HepG2 (cell line): ENCODE measurements around the gene EMC9. TPM values are rescaled to one million over a fixed set of nuclear protein-coding genes. Genes with fewer than 3 reads are reported as not detected.

Experiments used
- ATF5 ChIP-seq: sonication (generic); formaldehyde crosslinking; IDR thresholded peaks from 2 replicates; pipeline ENCODE4 v1.4.0; 2020; ENCODE audit warnings: mild to moderate bottlenecking, low read depth, missing genetic modification reagents
- BORCS8-MEF2B ChIP-seq: sonication (generic); formaldehyde crosslinking; IDR thresholded peaks from 2 replicates; pipeline ENCODE4 v1.8.0; 2022; ENCODE audit warnings: mild to moderate bottlenecking, missing genetic modification reagents
- GPN1 ChIP-seq: sonication (generic); formaldehyde crosslinking; IDR thresholded peaks from 2 replicates; pipeline ENCODE4 v1.5.1; 2020; ENCODE audit warnings: missing genetic modification reagents, borderline replicate concordance
- GTF3A ChIP-seq: sonication (generic); formaldehyde crosslinking; conservative IDR thresholded peaks from 2 replicates; pipeline ENCODE4 v1.4.0; 2020; ENCODE audit warnings: mild to moderate bottlenecking, missing genetic modification reagents
- HHEX ChIP-seq: IDR thresholded peaks from 2 replicates; pipeline ENCODE4 v1.6.1; 2016; ENCODE audit warnings: control low read depth
- KAT2B ChIP-seq: fragments of 150-350 bp; IDR thresholded peaks from 2 replicates; pipeline ENCODE4 v1.6.1; 2014; ENCODE audit warnings: low read depth, low read length, borderline replicate concordance
- LRRFIP1 ChIP-seq: sonication (generic); formaldehyde crosslinking; conservative IDR thresholded peaks from 2 replicates; pipeline ENCODE4 v1.4.0; 2020; ENCODE audit warnings: missing genetic modification reagents
- MED13 ChIP-seq: sonication (generic); formaldehyde crosslinking; IDR thresholded peaks from 2 replicates; pipeline ENCODE4 v1.5.0; 2020; ENCODE audit warnings: missing genetic modification reagents
- MEF2D ChIP-seq: sonication (generic); formaldehyde crosslinking; IDR thresholded peaks from 2 replicates; pipeline ENCODE4 v1.5.1; 2020; ENCODE audit warnings: mild to moderate bottlenecking, missing genetic modification reagents
- MZF1 ChIP-seq: sonication (generic); formaldehyde crosslinking; IDR thresholded peaks from 2 replicates; pipeline ENCODE4 v1.8.1; 2023; ENCODE audit warnings: mild to moderate bottlenecking, missing genetic modification reagents, borderline replicate concordance
- SAP130 ChIP-seq: IDR thresholded peaks from 2 replicates; pipeline ENCODE4 v1.6.1; 2016; ENCODE audit warnings: low read depth
- TFAP4 ChIP-seq: sonication (generic); IDR thresholded peaks from 2 replicates; pipeline ENCODE4 v1.6.1; 2016; ENCODE audit warnings: low read depth, borderline replicate concordance
- TOPORS ChIP-seq: sonication (generic); formaldehyde crosslinking; IDR thresholded peaks from 2 replicates; pipeline ENCODE4 v1.8.0; 2023; ENCODE audit warnings: mild to moderate bottlenecking, missing genetic modification reagents
- USF2 ChIP-seq, 2 experiments: sonication (generic) in 1 of 2; formaldehyde crosslinking in 1 of 2; IDR thresholded peaks; 2 replicates each; pipeline versions ENCODE4 v1.5.1 to v1.6.1; 2011 to 2020; ENCODE audit warnings: borderline replicate concordance in 1 of 2, low read depth in 1 of 2, low read length in 1 of 2, mild to moderate bottlenecking in 1 of 2, missing genetic modification reagents in 1 of 2, moderate library complexity in 1 of 2
- ZBTB39 ChIP-seq: sonication (generic); formaldehyde crosslinking; IDR thresholded peaks from 2 replicates; pipeline ENCODE4 v1.5.0; 2020; ENCODE audit warnings: missing genetic modification reagents
- ZNF44 ChIP-seq: sonication (generic); formaldehyde crosslinking; IDR thresholded peaks from 2 replicates; pipeline ENCODE4 v1.5.1; 2020; ENCODE audit warnings: mild to moderate bottlenecking, missing genetic modification reagents
- ZNF547 ChIP-seq: sonication (generic); formaldehyde crosslinking; IDR thresholded peaks from 2 replicates; pipeline ENCODE4 v1.5.1; 2020; ENCODE audit warnings: mild to moderate bottlenecking, missing genetic modification reagents
- ZNF597 ChIP-seq: sonication (generic); formaldehyde crosslinking; IDR thresholded peaks from 2 replicates; pipeline ENCODE4 v1.5.0; 2020; ENCODE audit warnings: missing genetic modification reagents
- ZNF891 ChIP-seq: sonication (generic); formaldehyde crosslinking; IDR thresholded peaks from 2 replicates; pipeline ENCODE4 v1.5.0; 2020; ENCODE audit warnings: mild to moderate bottlenecking, missing genetic modification reagents
- polyA plus RNA-seq, 8 experiments: library from polyadenylated mRNA; depleted of rRNA in 3 of 8; stranded (reverse) in 7 of 8; unstranded in 1 of 8; fragments of >200 nt; fragmentation: Illumina TruSeq in 4 of 8; extraction: Trizol in 4 of 8; gene quantifications; 2 replicates each; pipeline versions ENCODE4 v1.2.1 to v1.2.3, GENCODE V29; 2011 to 2016; ENCODE audit warnings: low read depth in 4 of 8, missing spikeins in 1 of 8, mixed read lengths in 1 of 8; ENCODE audit not compliant: insufficient read depth in 1 of 8
- total RNA-seq, 5 experiments: library from RNA; depleted of rRNA; stranded (reverse); fragments of >200 nt; fragmentation: Illumina TruSeq; extraction: Trizol; gene quantifications; 2 replicates each; pipeline ENCODE4 v1.2.3, GENCODE V29; 2016; ENCODE audit warnings: low read depth in 1 of 5

Gene EMC9
- total and polyA plus RNA-seq, 2 of the 13 experiments (the other 11 are each of a cell fraction or from before 2014, with no cell fraction given): 60.5 to 78.7 TPM

GRCh38 chr14:24116128-24116814 is 25.1 kb downstream of the EMC9 start (continued):
- TF ChIP-seq ZBTB39 (CRISPR knock-in tag): 0 out of 2 replicates have a peak, but pooled peaks have one; percentile 27
- no peak for TF ChIP-seq BORCS8-MEF2B (CRISPR knock-in tag)
- no peak for TF ChIP-seq USF2 (IDR thresholded peaks at IDR 0.05; ENCODE audit: low read depth, low read length)
- TF ChIP-seq USF2 (CRISPR knock-in tag; IDR thresholded peaks at IDR 0.05; ENCODE audit: borderline replicate concordance): no peak
- TF ChIP-seq SAP130: peak; percentile 44
- no peak for TF ChIP-seq LRRFIP1 (CRISPR knock-in tag)
- TF ChIP-seq HHEX (CRISPR knock-in tag): no peak
- TF ChIP-seq ZNF547 (CRISPR knock-in tag): no peak
- TF ChIP-seq ZNF891 (CRISPR knock-in tag): no peak
- TF ChIP-seq MZF1 (CRISPR knock-in tag): 0 out of 2 replicates have a peak, but pooled peaks have one; percentile 34
- TF ChIP-seq TOPORS (CRISPR knock-in tag): no peak
- TF ChIP-seq KAT2B: no peak
- no peak for TF ChIP-seq ZNF44
- TF ChIP-seq MEF2D (CRISPR knock-in tag): peak; percentile 64; the same call in 1 of the 2 replicates
- TF ChIP-seq GTF3A (CRISPR knock-in tag): no peak
- no peak for TF ChIP-seq MED13 (CRISPR knock-in tag)
- TF ChIP-seq ATF5 (CRISPR knock-in tag): no peak
- no peak for TF ChIP-seq GPN1 (CRISPR knock-in tag)
- no peak for TF ChIP-seq ZNF597 (CRISPR knock-in tag)
- TF ChIP-seq TFAP4: no peak
